K562 (cell line): ENCODE data around the gene POU2F1. TPM values are rescaled to one million over a fixed set of nuclear protein-coding genes. Genes with fewer than 3 reads are reported as not detected.
A peak's percentile ranks its signal among the peaks of the same experiment; 100 is the strongest.

ENCODE experiments used
- ARID2 ChIP-seq: fragments of 450-650 bp; IDR thresholded peaks from 2 replicates; pipeline ENCODE4 v1.6.1; 2017; ENCODE audit warnings: antibody characterized with exemption, mild to moderate bottlenecking
- FOXK2 ChIP-seq, 2 experiments: fragments of 450-650 bp; IDR thresholded peaks in 1 of 2; conservative IDR thresholded peaks in 1 of 2; 2 replicates each; pipeline ENCODE4 v1.6.1; 2016; ENCODE audit warnings: low read depth in 2 of 2, mild to moderate bottlenecking in 1 of 2
- KLF13 ChIP-seq: fragments of 450-650 bp; IDR thresholded peaks from 2 replicates; pipeline ENCODE4 v1.6.1; 2016; ENCODE audit warnings: missing genetic modification characterization, low read depth, mild to moderate bottlenecking, missing compliant biosample characterization, moderate library complexity, borderline replicate concordance
- NFATC3 ChIP-seq: fragments of 450-650 bp; IDR thresholded peaks from 2 replicates; pipeline ENCODE4 v1.6.1; 2017; ENCODE audit warnings: mild to moderate bottlenecking
- PRPF4 ChIP-seq: fragments of 200-400 bp; formaldehyde crosslinking; IDR thresholded peaks from one replicate; pipeline ENCODE4 v1.6.1; 2017; ENCODE audit warnings: low read length, low read depth, mild to moderate bottlenecking; ENCODE audit not compliant: insufficient read depth, poor library complexity, severe bottlenecking
- SMARCA4 ChIP-seq: fragments of 450-650 bp; IDR thresholded peaks from 2 replicates; pipeline ENCODE4 v1.6.1; 2016
- ZNF146 ChIP-seq: IDR thresholded peaks from one replicate; pipeline ENCODE4 v1.6.1; 2018; ENCODE audit warnings: missing compliant biosample characterization; ENCODE audit not compliant: unreplicated experiment
- ZSCAN29 ChIP-seq: fragments of 450-650 bp; IDR thresholded peaks from 2 replicates; pipeline ENCODE4 v1.6.1; 2017
- polyA plus RNA-seq, 8 experiments: library from polyadenylated mRNA; depleted of rRNA in 4 of 8; stranded (reverse) in 5 of 8; unstranded in 3 of 8; fragments of >200 nt; fragmentation: Nextera tagmentation in 2 of 8; fragmentation: Illumina TruSeq in 1 of 8; extraction: Ambion mirVana in 2 of 8; extraction: Trizol in 1 of 8; gene quantifications; 2 replicates each; pipeline versions ENCODE4 v1.2.1 to v1.2.3, GENCODE V29; 2011 to 2014; ENCODE audit warnings: inconsistent platforms in 1 of 8, missing spikeins in 1 of 8
- total RNA-seq, 7 experiments: library from RNA; depleted of rRNA in 6 of 7; stranded (reverse); fragments of >200 nt in 6 of 7; fragmentation: Illumina TruSeq in 2 of 7; extraction: Trizol in 2 of 7; gene quantifications; 2 replicates each; pipeline versions ENCODE4 v1.2.1 to v1.2.3, GENCODE V29; 2011 to 2021; ENCODE audit warnings: low replicate concordance in 1 of 7
- TF ChIP-seq, protein P1 (sequence below): fragments of 250-450 bp; sonication (Bioruptor Pico); IDR thresholded peaks from 2 replicates; pipeline ENCODE4 v1.8.0; 2022; ENCODE audit warnings: moderate library complexity, mild to moderate bottlenecking, inconsistent platforms
- TF ChIP-seq, protein P2 (sequence below): sonication (generic); formaldehyde crosslinking; IDR thresholded peaks from 2 replicates; pipeline ENCODE4 v1.8.1; 2023; ENCODE audit warnings: mild to moderate bottlenecking, missing genetic modification reagents, moderate library complexity
- TF ChIP-seq, protein P3 (sequence below), 2 experiments: IDR thresholded peaks; 2 replicates each; pipeline ENCODE4 v1.6.1; 2012; ENCODE audit warnings: improper control_type of control experiment in 2 of 2, low read depth in 2 of 2, low read length in 2 of 2, borderline replicate concordance in 1 of 2
- TF ChIP-seq, protein P4 (sequence below), 2 experiments: fragments of 450-650 bp; formaldehyde crosslinking in 1 of 2; IDR thresholded peaks; 2 replicates each; pipeline versions ENCODE4 v1.4.0 to v1.6.1; 2014 to 2020; ENCODE audit warnings: mild to moderate bottlenecking in 2 of 2, borderline replicate concordance in 1 of 2, low read depth in 1 of 2

The POU2F1 gene
- total and polyA plus RNA-seq, 9 of the 15 experiments (the other 6 are each of a cell fraction or from before 2014, with no cell fraction given), result 2.6 to 22.3 (median 8.8) TPM

DNA sequence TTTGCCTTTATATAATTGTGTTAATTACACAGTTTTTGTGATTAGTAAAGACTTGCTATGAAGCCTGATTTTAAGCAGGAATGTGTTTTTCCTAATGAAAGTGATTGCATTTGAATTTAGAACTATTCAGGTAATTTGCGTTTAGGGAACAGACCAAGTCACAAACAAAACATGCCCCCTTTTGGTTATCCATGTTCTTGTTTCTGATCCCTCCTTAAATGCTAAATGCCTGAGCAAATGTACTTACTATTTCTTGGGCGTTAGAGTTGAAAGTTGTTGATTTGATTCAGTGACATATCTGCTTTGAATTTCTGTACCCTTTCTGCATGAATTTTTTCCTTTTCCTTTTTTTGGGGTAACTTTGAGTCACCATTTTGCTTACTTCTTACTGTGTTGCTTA lies 5.2 kb downstream of the POU2F1 start (continued):
- TF ChIP-seq, protein P1, sequence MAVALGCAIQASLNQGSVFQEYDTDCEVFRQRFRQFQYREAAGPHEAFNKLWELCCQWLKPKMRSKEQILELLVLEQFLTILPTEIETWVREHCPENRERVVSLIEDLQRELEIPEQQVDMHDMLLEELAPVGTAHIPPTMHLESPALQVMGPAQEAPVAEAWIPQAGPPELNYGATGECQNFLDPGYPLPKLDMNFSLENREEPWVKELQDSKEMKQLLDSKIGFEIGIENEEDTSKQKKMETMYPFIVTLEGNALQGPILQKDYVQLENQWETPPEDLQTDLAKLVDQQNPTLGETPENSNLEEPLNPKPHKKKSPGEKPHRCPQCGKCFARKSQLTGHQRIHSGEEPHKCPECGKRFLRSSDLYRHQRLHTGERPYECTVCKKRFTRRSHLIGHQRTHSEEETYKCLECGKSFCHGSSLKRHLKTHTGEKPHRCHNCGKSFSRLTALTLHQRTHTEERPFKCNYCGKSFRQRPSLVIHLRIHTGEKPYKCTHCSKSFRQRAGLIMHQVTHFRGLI, result no peak
- TF ChIP-seq FOXK2 (conservative IDR thresholded peaks at IDR 0.05 in 1 of 2, IDR thresholded peaks at IDR 0.05 in 1 of 2; ENCODE audit: low read depth in 2 of 2), result peak; percentile 31 to 62; a peak in 2 of 4 replicates
- TF ChIP-seq SMARCA4, result peak; percentile 76
- peak; percentile 14; the same call in 1 of the 2 replicates for TF ChIP-seq ZSCAN29
- TF ChIP-seq NFATC3, result 0 out of 2 replicates have a peak, but pooled peaks have one; percentile 57
- no peak for TF ChIP-seq PRPF4
- TF ChIP-seq KLF13 (tag), result no peak
- TF ChIP-seq, protein P2, sequence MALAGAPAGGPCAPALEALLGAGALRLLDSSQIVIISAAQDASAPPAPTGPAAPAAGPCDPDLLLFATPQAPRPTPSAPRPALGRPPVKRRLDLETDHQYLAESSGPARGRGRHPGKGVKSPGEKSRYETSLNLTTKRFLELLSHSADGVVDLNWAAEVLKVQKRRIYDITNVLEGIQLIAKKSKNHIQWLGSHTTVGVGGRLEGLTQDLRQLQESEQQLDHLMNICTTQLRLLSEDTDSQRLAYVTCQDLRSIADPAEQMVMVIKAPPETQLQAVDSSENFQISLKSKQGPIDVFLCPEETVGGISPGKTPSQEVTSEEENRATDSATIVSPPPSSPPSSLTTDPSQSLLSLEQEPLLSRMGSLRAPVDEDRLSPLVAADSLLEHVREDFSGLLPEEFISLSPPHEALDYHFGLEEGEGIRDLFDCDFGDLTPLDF (CRISPR knock-in tag), result no peak
- TF ChIP-seq, protein P3, sequence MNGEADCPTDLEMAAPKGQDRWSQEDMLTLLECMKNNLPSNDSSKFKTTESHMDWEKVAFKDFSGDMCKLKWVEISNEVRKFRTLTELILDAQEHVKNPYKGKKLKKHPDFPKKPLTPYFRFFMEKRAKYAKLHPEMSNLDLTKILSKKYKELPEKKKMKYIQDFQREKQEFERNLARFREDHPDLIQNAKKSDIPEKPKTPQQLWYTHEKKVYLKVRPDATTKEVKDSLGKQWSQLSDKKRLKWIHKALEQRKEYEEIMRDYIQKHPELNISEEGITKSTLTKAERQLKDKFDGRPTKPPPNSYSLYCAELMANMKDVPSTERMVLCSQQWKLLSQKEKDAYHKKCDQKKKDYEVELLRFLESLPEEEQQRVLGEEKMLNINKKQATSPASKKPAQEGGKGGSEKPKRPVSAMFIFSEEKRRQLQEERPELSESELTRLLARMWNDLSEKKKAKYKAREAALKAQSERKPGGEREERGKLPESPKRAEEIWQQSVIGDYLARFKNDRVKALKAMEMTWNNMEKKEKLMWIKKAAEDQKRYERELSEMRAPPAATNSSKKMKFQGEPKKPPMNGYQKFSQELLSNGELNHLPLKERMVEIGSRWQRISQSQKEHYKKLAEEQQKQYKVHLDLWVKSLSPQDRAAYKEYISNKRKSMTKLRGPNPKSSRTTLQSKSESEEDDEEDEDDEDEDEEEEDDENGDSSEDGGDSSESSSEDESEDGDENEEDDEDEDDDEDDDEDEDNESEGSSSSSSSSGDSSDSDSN (IDR thresholded peaks at IDR 0.05; ENCODE audit: borderline replicate concordance in 1 of 2, low read depth in 2 of 2, low read length in 2 of 2), result no peak
- TF ChIP-seq, protein P4, sequence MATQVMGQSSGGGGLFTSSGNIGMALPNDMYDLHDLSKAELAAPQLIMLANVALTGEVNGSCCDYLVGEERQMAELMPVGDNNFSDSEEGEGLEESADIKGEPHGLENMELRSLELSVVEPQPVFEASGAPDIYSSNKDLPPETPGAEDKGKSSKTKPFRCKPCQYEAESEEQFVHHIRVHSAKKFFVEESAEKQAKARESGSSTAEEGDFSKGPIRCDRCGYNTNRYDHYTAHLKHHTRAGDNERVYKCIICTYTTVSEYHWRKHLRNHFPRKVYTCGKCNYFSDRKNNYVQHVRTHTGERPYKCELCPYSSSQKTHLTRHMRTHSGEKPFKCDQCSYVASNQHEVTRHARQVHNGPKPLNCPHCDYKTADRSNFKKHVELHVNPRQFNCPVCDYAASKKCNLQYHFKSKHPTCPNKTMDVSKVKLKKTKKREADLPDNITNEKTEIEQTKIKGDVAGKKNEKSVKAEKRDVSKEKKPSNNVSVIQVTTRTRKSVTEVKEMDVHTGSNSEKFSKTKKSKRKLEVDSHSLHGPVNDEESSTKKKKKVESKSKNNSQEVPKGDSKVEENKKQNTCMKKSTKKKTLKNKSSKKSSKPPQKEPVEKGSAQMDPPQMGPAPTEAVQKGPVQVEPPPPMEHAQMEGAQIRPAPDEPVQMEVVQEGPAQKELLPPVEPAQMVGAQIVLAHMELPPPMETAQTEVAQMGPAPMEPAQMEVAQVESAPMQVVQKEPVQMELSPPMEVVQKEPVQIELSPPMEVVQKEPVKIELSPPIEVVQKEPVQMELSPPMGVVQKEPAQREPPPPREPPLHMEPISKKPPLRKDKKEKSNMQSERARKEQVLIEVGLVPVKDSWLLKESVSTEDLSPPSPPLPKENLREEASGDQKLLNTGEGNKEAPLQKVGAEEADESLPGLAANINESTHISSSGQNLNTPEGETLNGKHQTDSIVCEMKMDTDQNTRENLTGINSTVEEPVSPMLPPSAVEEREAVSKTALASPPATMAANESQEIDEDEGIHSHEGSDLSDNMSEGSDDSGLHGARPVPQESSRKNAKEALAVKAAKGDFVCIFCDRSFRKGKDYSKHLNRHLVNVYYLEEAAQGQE (IDR thresholded peaks at IDR 0.05; ENCODE audit: borderline replicate concordance), result no peak; the same call in 1 of the 2 replicates
- TF ChIP-seq, protein P4 (CRISPR knock-in tag; IDR thresholded peaks at IDR 0.05; ENCODE audit: low read depth), result no peak
- TF ChIP-seq ZNF146 (CRISPR knock-in tag), result no peak
- peak; percentile 69 for TF ChIP-seq ARID2
